Renal pelvis (tissue), 4 donors: Measurements from ENCODE around the gene PTPN11. TPM values are rescaled to one million over a fixed set of nuclear protein-coding genes. Genes with fewer than 3 reads are reported as not detected.
A peak's percentile ranks its signal among the peaks of the same experiment; 100 is the strongest.
"Not testable (repeated sequence)": the region's sequence is repeated elsewhere in the genome, so short reads cannot be mapped to it uniquely, and the experiment has no call there.

Experiments
- DNase-seq: peaks from one replicate; pipeline ENCODE4 v3.0.0-alpha.2; 2013
- polyA plus RNA-seq, 3 donors: library from polyadenylated mRNA; unstranded; fragments of 120-200 nt; gene quantifications; one replicate each; pipeline ENCODE4 v1.2.1, GENCODE V29; 2013; ENCODE audit not compliant: insufficient read length in 3 of 3

PTPN11 gene
- polyA plus RNA-seq, 3 donors, result 72.1 to 81.8 (median 74.8) TPM

- DNase-seq, result no peak
Observed at GRCh38 chr12:112406519-112407488, 11.9 kb upstream of the PTPN11 start.

- DNase-seq, result not testable (repeated sequence)
Observed at GRCh38 chr12:112407683-112408082, 11.1 kb upstream of the PTPN11 start.

GRCh38 chr12:112408621-112409020 lies 10.1 kb upstream of the PTPN11 start:
- DNase-seq, result no peak

GRCh38 chr12:112409064-112409905 lies 9.5 kb upstream of the PTPN11 start, which contains the start of gene RPL6:
TSS of gene RPL6 (minus strand) at chr12:112409605. CDS start at chr12:112408656, 949 bp downstream.
- peak; percentile 94 for DNase-seq

GRCh38 chr12:112409906-112410244 lies 8.9 kb upstream of the PTPN11 start:
- no peak for DNase-seq

GRCh38 chr12:112413855-112414625 lies 4.7 kb upstream of the PTPN11 start:
- DNase-seq, result no peak

- not testable (repeated sequence) for DNase-seq
Observed at GRCh38 chr12:112415457-112415856, 3.3 kb upstream of the PTPN11 start.

- no peak for DNase-seq
Observed at GRCh38 chr12:112418273-112418607, 507 bp upstream of the PTPN11 start.

GRCh38 chr12:112419297-112420133 lies 768 bp downstream of the PTPN11 start:
- peak; percentile 52 for DNase-seq

- no peak for DNase-seq
Observed at GRCh38 chr12:112420740-112421139, 2.0 kb downstream of the PTPN11 start.

- no peak for DNase-seq
Observed at GRCh38 chr12:112421363-112421762, 2.6 kb downstream of the PTPN11 start.

- no peak for DNase-seq
Observed at GRCh38 chr12:112422531-112422930, 3.8 kb downstream of the PTPN11 start.

- DNase-seq, result no peak
Observed at GRCh38 chr12:112424126-112424525, 5.4 kb downstream of the PTPN11 start.

- no peak for DNase-seq
Observed at GRCh38 chr12:112425582-112426382, 7.0 kb downstream of the PTPN11 start.

GRCh38 chr12:112427760-112428159 lies 9.0 kb downstream of the PTPN11 start:
- no peak for DNase-seq

GRCh38 chr12:112430929-112431328 lies 12.2 kb downstream of the PTPN11 start:
- DNase-seq, result no peak

- no peak for DNase-seq
Observed at GRCh38 chr12:112431965-112432364, 13.2 kb downstream of the PTPN11 start.

GRCh38 chr12:112433551-112433950 lies 14.8 kb downstream of the PTPN11 start:
- DNase-seq, result no peak

- DNase-seq, result not testable (repeated sequence)
Observed at GRCh38 chr12:112438645-112439044, 19.9 kb downstream of the PTPN11 start.

- DNase-seq, result no peak
Observed at GRCh38 chr12:112439769-112440168, 21.0 kb downstream of the PTPN11 start.
